Measurements from ENCODE around the gene EOMES. TPM values are rescaled to one million over a fixed set of nuclear protein-coding genes. Genes with fewer than 3 reads are reported as not detected.

EOMES gene
- total and polyA plus RNA-seq, 2 donors (not counting 3 experiments of a cell fraction or from before 2014, with no cell fraction given): not detected

GRCh38 chr3:27677565-27677964 lies 44.6 kb downstream of the EOMES start:
- Histone ChIP-seq H3K27ac (ENCODE audit: insufficient read depth, low read depth, low read length) (no peak overlapping the region), H4K20me1 (replicated peaks; ENCODE audit: control insufficient read depth, extremely low read depth, insufficient read depth, low read length) (no peaks in the 10 kb centered on the region), H3K36me3 (ENCODE audit: control insufficient read depth in 2 of 2, extremely low read depth in 1 of 2, insufficient read depth in 2 of 2, low read length in 2 of 2) (no peaks in the 10 kb centered on the region), H3K9ac (replicated peaks; ENCODE audit: extremely low read depth, insufficient read depth, low read length) (no peak overlapping the region), H3K27me3 (ENCODE audit: control insufficient read depth in 2 of 2, insufficient read depth in 2 of 2, low read length in 2 of 2) (no peaks in the 10 kb centered on the region), H3K79me2 (ENCODE audit: control insufficient read depth, insufficient read depth, low read length) (no peaks in the 10 kb centered on the region), H3K4me1 (ENCODE audit: control insufficient read depth, extremely low read depth, insufficient read depth, low read length) (peaks cover 3% of the 10 kb centered on the region), H3K9me1 (replicated peaks; ENCODE audit: control insufficient read depth, extremely low read depth, insufficient read depth, low read length) (no peaks in the 10 kb centered on the region), H2AFZ (ENCODE audit: low read depth, low read length) (no peak overlapping the region), H3K4me2 (ENCODE audit: insufficient read depth, low read length) (no peak overlapping the region), H3K4me3 (replicated peaks in 1 of 3; ENCODE audit: insufficient read depth in 1 of 3, low read depth in 1 of 3, low read length in 3 of 3) (no peak overlapping the region), H3K9me3 (replicated peaks; ENCODE audit: control insufficient read depth, insufficient read depth, low read length) (no peaks in the 10 kb centered on the region)
- DNase-seq (ENCODE audit: low read depth, low spot score) (peak; percentile 34), FAIRE-seq (no peak)
- intact Hi-C loops (cut with micrococcal nuclease): no loop called here
- BruUV-seq (replicated peaks): no TSS peak
- dilution Hi-C loops (cut with MboI; ENCODE audit: extremely low pct_ligation_motif_present, low sequenced_read_pairs): no loop called here
- ChIA-PET CTCF (interaction anchor here (0.7 kb wide), 2 partner anchors 19 to 20 kb away, joined by 3 read pairs; no protein-coding TSS in a partner anchor), POLR2A (interaction anchor here (1.3 kb wide), 1 partner anchor 193 kb away, joined by 4 read pairs; the partner anchor contains the start of gene SLC4A7)
- TF ChIP-seq FOS (IDR thresholded peaks at IDR 0.05; ENCODE audit: borderline replicate concordance, insufficient read depth, low read length): no peak
- TF ChIP-seq GATA2 (IDR thresholded peaks at IDR 0.05; ENCODE audit: insufficient read depth, insufficient read length, low read depth, low read length): no peak
- TF ChIP-seq JUN (IDR thresholded peaks at IDR 0.05; ENCODE audit: borderline replicate concordance, insufficient read depth, insufficient read length, low read depth): no peak
- TF ChIP-seq POLR2A (IDR thresholded peaks at IDR 0.05; ENCODE audit: low read depth, low read length): no peak
- TF ChIP-seq EZH2 (IDR thresholded peaks at IDR 0.05; ENCODE audit: borderline replicate concordance, low read depth, low read length, severe bottlenecking): no peak
- TF ChIP-seq MYC (IDR thresholded peaks at IDR 0.05; ENCODE audit: low read depth, low read length): no peak
- TF ChIP-seq, protein P1, sequence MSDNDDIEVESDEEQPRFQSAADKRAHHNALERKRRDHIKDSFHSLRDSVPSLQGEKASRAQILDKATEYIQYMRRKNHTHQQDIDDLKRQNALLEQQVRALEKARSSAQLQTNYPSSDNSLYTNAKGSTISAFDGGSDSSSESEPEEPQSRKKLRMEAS (IDR thresholded peaks at IDR 0.05; ENCODE audit: insufficient read depth, insufficient read length): no peak
- no peak for TF ChIP-seq POLR2AphosphoS5 (IDR thresholded peaks at IDR 0.05; ENCODE audit: insufficient read depth, low read depth, low read length)
- TF ChIP-seq, protein P2, sequence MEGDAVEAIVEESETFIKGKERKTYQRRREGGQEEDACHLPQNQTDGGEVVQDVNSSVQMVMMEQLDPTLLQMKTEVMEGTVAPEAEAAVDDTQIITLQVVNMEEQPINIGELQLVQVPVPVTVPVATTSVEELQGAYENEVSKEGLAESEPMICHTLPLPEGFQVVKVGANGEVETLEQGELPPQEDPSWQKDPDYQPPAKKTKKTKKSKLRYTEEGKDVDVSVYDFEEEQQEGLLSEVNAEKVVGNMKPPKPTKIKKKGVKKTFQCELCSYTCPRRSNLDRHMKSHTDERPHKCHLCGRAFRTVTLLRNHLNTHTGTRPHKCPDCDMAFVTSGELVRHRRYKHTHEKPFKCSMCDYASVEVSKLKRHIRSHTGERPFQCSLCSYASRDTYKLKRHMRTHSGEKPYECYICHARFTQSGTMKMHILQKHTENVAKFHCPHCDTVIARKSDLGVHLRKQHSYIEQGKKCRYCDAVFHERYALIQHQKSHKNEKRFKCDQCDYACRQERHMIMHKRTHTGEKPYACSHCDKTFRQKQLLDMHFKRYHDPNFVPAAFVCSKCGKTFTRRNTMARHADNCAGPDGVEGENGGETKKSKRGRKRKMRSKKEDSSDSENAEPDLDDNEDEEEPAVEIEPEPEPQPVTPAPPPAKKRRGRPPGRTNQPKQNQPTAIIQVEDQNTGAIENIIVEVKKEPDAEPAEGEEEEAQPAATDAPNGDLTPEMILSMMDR (IDR thresholded peaks at IDR 0.05; ENCODE audit: extremely low read depth in 1 of 2, insufficient read depth in 1 of 2, low read depth in 1 of 2, low read length in 2 of 2): no peak

All from endothelial cell of umbilical vein (primary cell).